Activated naive CD4-positive, alpha-beta T cell treated with anti-CD3 and anti-CD28 coated beads, Interleukin-2, amount 50 U/mL, for 72 hours (primary cell): ENCODE measurements around the gene SCAI. TPM values are rescaled to one million over a fixed set of nuclear protein-coding genes. Genes with fewer than 3 reads are reported as not detected.
"Not testable (repeated sequence)": the region's sequence is repeated elsewhere in the genome, so short reads cannot be mapped to it uniquely, and the experiment has no call there.

ENCODE experiments used
- ATAC-seq, 2 donors: fragments of 150-1000 bp; cut with Tn5 transposase; 2 replicates each; pipeline ENCODE4 v1.10.0; 2021; ENCODE audit warnings: mild to moderate bottlenecking in 2 of 2, moderate library complexity in 2 of 2
- DNase-seq, 2 donors: peaks; one replicate each; pipeline ENCODE4 v3.0.0; 2021 to 2022; ENCODE audit warnings: low spot score in 2 of 2
- H3K27ac Mint-ChIP-seq, 2 donors: one replicate each; pipeline ENCODE4 v1.8.0; 2022; ENCODE audit warnings: mild to moderate bottlenecking in 2 of 2, mixed read lengths in 2 of 2
- H3K36me3 Mint-ChIP-seq, 2 donors: one replicate each; pipeline ENCODE4 v1.8.0; 2022; ENCODE audit warnings: mixed read lengths in 2 of 2
- H3K9me3 Mint-ChIP-seq, 2 donors: one replicate each; pipeline ENCODE4 v1.8.0; 2022; ENCODE audit warnings: mixed read lengths in 2 of 2
- total RNA-seq, 2 donors: library from RNA; stranded (reverse); gene quantifications; one replicate each; pipeline ENCODE4 v1.2.3, GENCODE V29; 2022

The SCAI gene
- total RNA-seq, 2 donors from 2014 or later: 17.9 to 18.0 TPM

DNA sequence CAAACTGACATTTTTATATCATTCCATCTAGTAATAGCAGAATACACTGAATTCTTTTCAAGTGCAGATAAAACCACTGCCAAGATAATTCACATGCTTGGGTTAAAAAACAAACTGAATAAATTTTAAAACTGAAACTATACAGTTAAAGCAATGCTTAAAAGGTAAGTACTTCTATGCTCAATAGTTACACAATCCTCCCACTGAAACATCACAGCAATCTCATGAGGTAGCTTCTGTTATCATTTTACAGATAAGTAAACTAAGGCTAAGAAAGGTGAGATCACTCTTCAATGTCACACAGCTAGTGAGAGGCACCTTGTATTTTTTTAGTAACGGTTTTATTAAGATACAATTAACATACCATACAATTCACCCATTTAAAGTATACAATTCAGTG lies 189.1 kb downstream of the SCAI start:
- DNase-seq (no peak), ATAC-seq (no peak)
- Mint-ChIP-seq H3K27ac (no peak overlapping the region), H3K36me3 (no peaks in the 10 kb centered on the region), H3K9me3 (no peaks in the 10 kb centered on the region)

DNA sequence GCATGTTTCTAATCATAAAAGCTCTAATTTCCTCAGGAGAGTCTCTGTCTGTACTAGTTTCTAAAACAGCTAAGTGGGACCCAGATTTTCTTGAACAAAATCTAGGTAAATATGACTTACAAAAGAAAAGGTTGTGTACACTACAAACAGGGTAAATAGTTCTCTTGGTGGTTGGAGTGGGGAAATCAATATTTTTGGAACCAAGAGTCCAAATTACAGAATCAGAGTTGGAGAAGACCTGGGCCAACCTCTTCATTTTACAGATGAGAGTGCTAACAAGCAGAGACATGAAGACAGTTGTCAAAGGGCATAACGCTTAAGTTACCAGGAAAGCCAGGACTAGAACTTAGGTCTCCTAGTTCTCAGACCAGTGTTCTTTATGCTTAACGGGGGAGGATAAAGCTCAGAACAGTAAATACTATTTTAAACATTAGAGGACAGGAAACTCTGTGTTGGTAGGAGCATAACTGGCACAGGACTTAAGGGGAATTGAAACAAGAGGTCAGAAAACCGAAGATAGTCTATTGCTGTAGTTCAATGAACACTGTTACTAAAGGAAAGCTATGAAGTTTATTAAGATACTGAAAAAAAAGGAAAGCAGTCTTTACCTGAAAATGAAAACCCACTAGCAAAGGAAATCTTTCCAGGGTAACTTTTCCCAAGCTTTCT lies 193.1 kb downstream of the SCAI start:
- no peaks in the 10 kb centered on the region for H3K9me3 Mint-ChIP-seq
- H3K36me3 Mint-ChIP-seq: no peaks in the 10 kb centered on the region
- DNase-seq (no peak), ATAC-seq (no peak)
- H3K27ac Mint-ChIP-seq: peak overlapping the region in 1 of 2 donors; percentile 54

DNA sequence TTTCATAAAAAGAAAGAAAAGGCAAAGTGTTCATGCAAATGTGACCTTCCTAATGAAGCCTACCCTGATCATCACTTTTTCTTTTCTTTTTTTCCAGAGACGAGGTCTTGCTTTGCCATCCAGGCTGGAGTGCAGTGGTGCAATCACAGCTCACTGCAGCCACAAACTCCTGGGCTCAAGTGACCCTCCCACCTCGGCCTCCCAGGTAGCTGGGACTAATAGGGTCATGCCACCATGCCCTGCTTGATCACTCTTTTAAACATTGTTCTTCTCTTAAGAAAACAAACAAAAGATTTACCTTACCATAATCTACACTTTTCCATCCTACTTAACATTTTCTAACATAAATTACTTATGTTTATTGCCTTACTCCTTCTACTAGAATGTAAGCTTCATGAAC lies 193.9 kb downstream of the SCAI start:
- DNase-seq (no peak), ATAC-seq (no peak)
- H3K36me3 Mint-ChIP-seq: no peaks in the 10 kb centered on the region
- no peaks in the 10 kb centered on the region for H3K9me3 Mint-ChIP-seq
- peak overlapping the region; percentile 37 to 54 for H3K27ac Mint-ChIP-seq

DNA sequence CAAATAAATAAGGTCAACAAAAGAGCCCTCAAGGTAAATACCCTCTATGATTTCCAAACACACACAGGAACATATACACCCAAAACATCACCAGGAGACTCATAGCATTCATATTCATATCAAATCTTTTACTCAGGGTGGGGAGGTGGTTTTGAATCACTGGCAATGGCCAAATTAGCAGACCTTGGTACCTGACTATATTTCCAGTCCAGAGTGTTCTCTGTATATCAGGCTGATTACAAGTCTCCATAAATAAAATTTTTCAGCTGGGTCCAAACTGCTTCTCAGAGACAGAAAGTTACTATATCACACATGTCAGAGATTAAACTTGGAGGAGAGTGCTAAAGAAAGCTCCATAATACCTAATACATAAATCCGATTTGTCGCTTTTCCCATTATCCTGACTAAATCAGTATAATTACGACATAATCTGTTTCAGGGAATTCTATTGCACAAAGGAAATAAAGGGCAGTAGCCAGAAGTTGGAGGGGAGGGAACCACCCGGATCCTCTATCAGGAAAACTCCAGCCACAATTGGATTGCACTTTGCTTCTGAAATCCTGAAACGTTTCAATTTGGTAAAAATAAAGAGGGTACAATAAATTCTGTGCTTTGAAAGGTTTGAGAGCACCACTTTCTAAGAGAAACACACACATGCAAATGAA lies 195.5 kb downstream of the SCAI start:
- ATAC-seq (no peak), DNase-seq (no peak)
- Mint-ChIP-seq H3K9me3 (no peaks in the 10 kb centered on the region), H3K36me3 (peaks cover 0 to 2% of the 10 kb centered on the region in 2 donors), H3K27ac (no peak overlapping the region)

DNA sequence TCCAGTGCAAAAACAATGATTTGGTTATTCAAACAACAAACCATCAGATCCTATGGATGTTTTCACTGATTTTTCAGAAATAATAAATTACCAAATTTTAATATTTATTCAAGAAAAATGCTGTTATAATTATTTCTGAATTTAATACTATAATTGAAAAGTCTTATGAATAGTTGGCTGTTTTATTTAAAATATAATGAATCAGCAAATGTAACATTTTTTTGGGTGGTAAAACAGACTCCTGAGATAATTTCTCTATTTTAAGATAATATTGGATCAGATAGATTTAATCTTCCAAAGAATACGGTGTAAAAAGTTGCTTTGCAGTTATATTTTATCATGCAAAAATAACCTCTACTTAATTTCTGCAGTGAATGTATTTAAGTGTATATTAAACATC lies 197.2 kb downstream of the SCAI start:
- Mint-ChIP-seq H3K36me3 (peaks cover 10 to 16% of the 10 kb centered on the region in 2 donors), H3K27ac (no peak overlapping the region), H3K9me3 (no peaks in the 10 kb centered on the region)
- ATAC-seq (no peak), DNase-seq (no peak)

DNA sequence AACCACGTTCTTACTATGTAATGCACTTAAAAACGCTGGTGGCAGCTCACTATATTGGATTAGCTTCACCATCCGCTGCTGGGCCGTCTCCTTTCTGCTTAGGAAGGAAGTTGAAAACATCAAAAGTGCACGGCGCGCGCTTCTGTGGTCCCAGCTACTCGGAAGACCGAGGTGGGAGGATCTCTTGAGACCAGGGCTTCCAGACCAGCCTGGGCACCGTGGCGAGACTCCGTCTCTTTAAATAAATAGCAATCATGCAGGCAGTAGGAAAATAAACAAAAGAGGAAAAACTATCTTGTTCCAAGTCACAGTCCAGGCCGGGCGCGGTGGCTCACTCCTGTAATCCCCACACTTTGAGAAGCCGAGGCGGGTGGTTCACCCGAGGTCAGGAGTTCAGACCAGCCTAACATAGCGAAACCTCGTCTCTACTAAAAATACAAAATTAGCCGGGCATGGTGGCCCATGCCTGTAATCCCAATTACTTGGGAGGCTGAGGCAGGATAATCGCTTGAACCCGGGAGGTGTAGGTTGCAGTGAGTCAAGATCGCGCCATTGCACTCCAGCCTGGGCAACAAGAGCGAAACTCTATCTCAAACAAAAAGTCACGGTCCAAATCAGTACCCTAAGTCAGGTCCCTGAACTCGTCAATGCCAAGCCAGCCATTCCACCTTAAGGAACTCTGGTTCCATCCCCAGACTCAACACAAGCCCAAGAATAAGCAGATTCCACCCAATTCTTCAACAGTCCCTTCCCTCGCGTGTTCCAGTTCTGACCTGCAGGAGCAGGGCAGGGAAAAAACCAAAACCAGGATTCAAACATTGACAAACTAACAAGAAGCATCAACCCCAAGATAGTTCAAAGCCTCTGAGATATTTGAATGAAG lies 201.4 kb downstream of the SCAI start:
- Mint-ChIP-seq H3K36me3 (peaks cover 13 to 35% of the 10 kb centered on the region in 2 donors), H3K27ac (peak overlapping the region; percentile 90 to 99), H3K9me3 (no peaks in the 10 kb centered on the region)
- ATAC-seq (peak; percentile 32 to 35), DNase-seq (peak; percentile 55 to 60)

DNA sequence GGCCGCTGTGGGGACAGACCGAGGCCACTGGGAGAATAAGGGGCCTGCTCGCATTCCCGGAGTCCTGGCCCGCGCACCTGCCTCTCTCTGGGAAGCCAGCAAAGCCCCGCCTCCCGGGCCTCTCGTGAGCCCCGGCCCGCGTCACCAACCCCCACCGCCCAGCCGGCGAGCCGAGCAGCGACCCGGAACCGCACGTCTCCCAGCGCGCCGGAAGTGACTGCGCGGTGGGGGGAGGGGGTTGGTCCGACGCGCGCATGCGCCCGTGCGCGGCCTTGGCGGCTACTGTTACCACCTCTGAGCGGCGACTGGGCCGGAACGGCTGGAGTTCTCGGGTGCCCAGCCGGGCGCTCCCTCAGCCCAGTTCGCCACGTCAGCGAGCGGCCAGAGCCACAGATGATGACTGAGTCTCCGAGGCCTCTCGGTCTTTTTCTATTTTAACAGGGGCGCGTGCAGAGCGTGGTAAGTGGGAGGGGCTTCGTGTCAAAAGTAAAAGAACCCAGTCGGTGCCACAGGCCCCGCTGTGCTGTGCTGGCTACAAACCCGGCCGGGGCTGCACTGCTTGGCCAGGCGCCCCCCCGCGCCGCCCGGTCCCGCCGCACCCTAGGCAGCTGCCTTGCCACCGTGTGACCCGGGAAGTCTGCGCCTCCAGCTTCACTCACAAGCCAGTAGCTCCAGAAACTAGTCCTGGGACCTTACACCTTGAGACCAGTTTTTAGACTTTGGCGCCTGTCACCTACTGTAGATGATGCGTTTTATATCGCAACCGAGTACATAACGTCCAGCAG lies 202.2 kb downstream of the SCAI start, which contains the start of gene GOLGA1:
GOLGA1 (minus strand) TSS at position 190 of the 785 bp plus-strand sequence. CDS start 2,372 bp downstream, outside the sequence.
- peak within 1 kb of the TSS; percentile 90 to 99 for H3K27ac Mint-ChIP-seq
- no peaks in the 10 kb centered on the region for H3K9me3 Mint-ChIP-seq
- H3K36me3 Mint-ChIP-seq: peaks cover 13 to 41% of the 10 kb centered on the region in 2 donors
- peak; percentile 92 for ATAC-seq
- DNase-seq: peak; percentile 90 to 95

DNA sequence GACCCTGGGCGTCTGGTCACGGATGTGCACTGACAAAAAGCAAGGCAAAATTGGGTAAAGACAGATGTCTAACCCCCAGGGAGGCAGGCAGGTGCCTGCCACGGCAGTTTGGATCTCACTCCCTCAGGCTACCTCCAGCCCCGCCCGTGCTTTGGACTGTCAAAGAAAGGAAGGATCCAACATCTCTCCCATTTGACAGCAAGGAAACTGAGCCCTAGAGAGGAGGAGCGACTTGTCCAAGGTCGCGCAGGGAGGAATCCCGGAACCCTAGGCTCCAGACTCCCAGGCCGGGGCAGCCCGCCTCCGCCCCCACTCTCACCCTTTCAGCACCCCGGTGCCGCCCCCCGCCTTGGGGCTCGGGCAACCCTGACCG lies 202.8 kb downstream of the SCAI start:
- Mint-ChIP-seq H3K9me3 (no peaks in the 10 kb centered on the region), H3K36me3 (peaks cover 13 to 43% of the 10 kb centered on the region in 2 donors), H3K27ac (peak overlapping the region; percentile 90 to 93)
- ATAC-seq (peak; percentile 55 to 56), DNase-seq (no peak)

DNA sequence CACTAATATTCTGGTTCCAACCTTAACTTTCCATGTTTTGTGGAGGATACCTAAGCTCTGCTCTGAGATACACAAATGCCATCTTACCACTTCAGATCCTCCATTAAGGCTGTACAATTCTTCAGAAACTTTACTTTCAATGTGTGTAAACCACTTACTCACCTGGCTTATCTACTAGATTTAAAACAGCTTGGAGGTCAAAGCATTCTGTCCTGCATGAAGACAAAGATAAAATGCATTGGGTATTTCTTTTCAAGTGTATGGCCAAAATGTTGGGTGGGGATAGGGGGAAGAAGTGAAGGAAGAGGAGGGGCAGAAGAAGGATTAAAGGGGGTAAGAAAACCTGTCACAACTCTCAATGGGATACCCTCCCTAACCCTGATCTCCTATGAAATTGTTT lies 203.4 kb downstream of the SCAI start:
- Mint-ChIP-seq H3K9me3 (no peaks in the 10 kb centered on the region), H3K27ac (peak overlapping the region; percentile 90 to 93), H3K36me3 (peaks cover 13 to 43% of the 10 kb centered on the region in 2 donors)
- no peak for ATAC-seq
- no peak for DNase-seq

DNA sequence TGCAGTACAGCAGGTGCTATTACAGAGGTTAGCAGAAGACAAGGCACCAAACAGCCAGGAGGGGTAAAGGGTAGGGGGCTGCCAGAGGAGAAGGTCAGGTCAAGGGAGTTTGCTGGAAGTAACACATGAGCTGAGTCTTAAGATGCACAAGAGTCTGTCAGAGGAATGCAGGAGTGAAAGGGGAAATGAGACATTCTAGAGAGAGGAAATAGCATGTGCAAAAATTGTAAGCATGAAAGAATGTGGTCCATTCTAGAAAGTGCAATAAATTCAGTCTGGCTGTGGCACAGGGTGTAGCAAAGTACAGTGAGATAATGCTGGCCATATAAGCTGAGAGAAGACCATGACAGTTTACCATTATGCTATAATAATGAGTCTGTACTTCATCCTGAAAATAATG lies 209.0 kb downstream of the SCAI start:
- peaks cover 17 to 39% of the 10 kb centered on the region in 2 donors for H3K36me3 Mint-ChIP-seq
- DNase-seq (no peak), ATAC-seq (no peak)
- no peaks in the 10 kb centered on the region for H3K9me3 Mint-ChIP-seq
- H3K27ac Mint-ChIP-seq: peak overlapping the region in 1 of 2 donors; percentile 22

DNA sequence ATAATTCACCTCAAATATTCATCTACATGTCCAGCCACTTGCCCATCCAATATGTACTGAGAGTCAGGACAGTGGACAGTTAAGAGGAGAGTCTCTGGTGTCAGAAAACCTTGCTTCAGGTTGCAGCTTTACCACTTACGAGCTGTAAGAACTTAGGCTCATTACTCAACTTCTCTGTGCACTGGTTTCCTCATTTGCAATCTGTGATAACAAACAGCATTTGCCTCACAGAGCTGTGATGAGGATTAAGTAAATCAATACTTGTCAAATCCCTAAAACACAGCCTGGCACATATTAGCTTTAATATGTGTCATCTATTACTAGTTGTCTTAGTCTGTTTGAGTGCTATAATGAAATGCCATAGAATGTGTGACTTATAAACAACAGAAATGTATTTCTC lies 211.0 kb downstream of the SCAI start:
- Mint-ChIP-seq H3K9me3 (no peaks in the 10 kb centered on the region), H3K36me3 (peaks cover 21 to 35% of the 10 kb centered on the region in 2 donors), H3K27ac (no peak overlapping the region)

DNA sequence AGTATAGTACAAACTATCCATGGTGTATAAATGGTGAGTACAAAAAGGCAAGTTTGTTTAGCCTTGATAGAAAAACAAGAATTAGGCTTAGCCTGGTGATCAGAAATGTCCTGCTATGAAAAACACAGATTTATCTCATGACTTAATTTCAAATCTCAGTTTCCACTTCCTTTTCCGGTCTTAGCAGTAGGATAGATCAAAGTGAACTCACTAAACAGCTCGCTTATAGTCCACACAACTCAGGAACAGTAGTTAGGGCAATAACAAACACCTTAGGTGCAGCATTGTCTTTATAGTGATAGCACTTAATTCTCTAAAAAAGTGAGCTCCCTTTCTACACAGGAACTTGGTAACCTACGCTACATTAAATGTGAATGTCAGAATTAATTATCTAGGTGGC lies 213.9 kb downstream of the SCAI start:
- H3K27ac Mint-ChIP-seq: no peak overlapping the region
- no peak for DNase-seq
- no peak for ATAC-seq
- H3K36me3 Mint-ChIP-seq: peaks cover 29 to 35% of the 10 kb centered on the region in 2 donors
- no peaks in the 10 kb centered on the region for H3K9me3 Mint-ChIP-seq

More for the DNA sequence above, 211.0 kb downstream of the SCAI start:
- DNase-seq: no peak
- no peak for ATAC-seq

DNA sequence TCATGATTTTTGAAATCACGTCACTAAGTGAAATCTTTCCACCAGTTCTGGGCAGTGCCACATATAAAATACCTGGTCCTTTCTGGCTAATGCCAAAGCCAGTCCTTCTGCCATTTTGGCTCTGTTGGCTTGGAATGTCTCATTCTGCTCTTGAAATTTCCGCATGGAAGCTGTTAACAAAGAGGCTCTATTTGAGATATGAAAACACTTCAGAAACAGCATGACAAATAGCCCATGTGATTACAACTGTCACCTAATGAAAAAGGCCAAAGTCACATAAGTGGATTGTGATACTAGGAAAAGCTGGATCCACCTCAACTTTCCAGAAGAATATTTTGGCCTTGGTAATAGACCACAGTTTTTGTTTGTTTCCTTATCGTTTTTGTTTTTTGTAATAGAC lies 215.2 kb downstream of the SCAI start:
- peaks cover 21 to 27% of the 10 kb centered on the region in 2 donors for H3K36me3 Mint-ChIP-seq
- H3K27ac Mint-ChIP-seq: no peak overlapping the region
- DNase-seq: no peak
- ATAC-seq: no peak
- H3K9me3 Mint-ChIP-seq: no peaks in the 10 kb centered on the region

DNA sequence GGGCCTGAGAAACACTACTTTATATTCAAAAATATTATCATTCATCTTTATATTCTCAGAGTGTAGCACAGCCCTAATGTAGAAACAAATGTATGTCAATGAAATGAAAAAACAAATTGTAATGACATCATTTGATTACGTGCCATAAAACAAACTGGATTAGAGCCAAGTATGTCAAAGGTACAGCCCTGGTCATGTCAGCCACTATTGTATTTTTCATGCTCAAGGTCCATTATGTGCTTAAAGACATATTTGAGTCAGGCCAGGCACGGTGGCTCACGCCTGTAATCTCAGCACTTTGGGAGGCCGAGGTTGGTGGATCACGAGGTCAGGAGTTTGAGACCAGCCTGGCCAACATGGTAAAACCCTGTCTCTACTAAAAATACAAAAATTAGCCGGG lies 222.9 kb downstream of the SCAI start:
- H3K27ac Mint-ChIP-seq, H3K9me3 Mint-ChIP-seq, DNase-seq, ATAC-seq: not testable (repeated sequence)
- H3K36me3 Mint-ChIP-seq: peaks cover 10% of the 10 kb centered on the region in 2 donors

DNA sequence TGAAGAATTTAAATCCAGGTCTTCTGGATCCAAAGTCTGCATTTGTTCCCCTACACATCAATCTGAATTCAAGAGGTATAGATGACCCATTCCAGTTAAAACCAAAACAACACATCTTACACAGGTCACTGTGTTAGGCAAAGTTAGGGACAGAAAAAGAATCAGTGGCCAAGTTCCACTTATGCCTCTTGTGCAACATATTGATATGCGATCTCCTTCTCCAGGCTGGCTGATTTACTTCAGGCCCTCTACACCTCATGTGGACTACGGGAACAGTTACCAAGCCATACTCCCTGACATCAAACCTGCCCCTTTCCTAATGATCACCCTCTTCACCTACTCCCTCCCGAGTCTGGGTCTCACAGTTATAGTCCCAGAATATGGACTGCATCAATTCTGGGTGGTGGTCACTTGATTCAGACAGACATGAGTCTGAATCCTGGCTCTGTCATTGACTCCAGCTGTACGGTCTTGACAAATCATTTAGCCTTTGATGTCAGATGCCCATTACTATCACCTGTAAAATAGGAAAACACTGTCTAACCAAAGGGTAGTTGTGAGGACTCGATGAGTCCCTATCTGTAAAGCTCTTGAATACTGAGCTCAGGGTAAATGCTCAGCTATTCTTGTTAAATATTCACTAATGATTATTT lies 228.4 kb downstream of the SCAI start:
- no peak for ATAC-seq
- no peak for DNase-seq
- H3K36me3 Mint-ChIP-seq: peaks cover 14 to 18% of the 10 kb centered on the region in 2 donors
- H3K9me3 Mint-ChIP-seq: no peaks in the 10 kb centered on the region
- no peak overlapping the region for H3K27ac Mint-ChIP-seq

DNA sequence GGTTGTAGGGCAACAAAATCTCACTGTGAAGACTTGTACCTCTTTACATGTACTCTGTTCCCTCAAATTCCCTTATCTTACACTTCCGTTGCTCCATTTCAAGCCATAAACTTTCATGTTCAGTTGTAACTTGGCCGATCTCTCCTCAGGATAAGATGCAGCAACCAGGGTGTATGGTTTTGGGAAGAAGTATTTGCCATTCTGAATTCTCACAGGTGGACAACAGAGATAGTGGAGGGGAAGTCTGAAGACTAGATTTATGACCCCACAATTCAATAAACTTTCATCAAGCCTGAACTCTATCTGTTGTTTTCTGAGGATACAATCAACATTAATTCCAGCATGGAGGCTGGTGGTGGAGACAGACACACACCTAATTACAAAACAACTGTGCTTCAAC lies 229.9 kb downstream of the SCAI start:
- Mint-ChIP-seq H3K36me3 (peaks cover 18% of the 10 kb centered on the region in 2 donors), H3K9me3 (no peaks in the 10 kb centered on the region), H3K27ac (no peak overlapping the region)
- DNase-seq (no peak), ATAC-seq (no peak)
